HG02798 (cell line): Measurements from ENCODE around the gene TEKTIP1.
"Not testable (repeated sequence)": the region's sequence is repeated elsewhere in the genome, so short reads cannot be mapped to it uniquely, and the experiment has no call there.

ENCODE experiments used
- ATAC-seq: cut with Tn5 transposase; IDR thresholded peaks from one replicate; pipeline ENCODE4 v1.9.1; 2021; ENCODE audit warnings: mild to moderate bottlenecking; ENCODE audit not compliant: unreplicated experiment, poor library complexity

The TEKTIP1 gene

DNA sequence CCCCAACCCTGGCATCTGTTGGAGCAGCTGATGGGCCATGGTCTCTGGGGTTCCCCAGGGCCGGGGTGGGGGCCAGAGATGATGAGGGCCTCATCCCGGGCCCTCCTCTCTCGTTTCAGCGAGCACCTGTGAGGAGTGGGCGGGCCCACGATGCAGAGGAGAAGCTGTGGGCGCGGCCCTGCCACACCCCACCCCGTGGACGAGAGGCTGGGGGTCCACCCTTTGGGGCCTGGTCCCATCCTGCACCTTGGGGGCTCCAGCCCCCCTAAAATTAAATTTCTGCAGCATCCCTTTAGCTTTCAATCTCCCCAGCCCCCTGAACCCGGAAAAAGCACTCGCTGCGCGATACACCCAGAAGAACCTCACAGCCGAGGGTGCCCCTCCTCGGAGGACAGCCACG, 39.4 kb downstream of the TEKTIP1 start:
- ATAC-seq, result no peak

- no peak for ATAC-seq
Measured at GRCh38 chr19:3580156-3580934, 41.4 kb downstream of the TEKTIP1 start.

DNA sequence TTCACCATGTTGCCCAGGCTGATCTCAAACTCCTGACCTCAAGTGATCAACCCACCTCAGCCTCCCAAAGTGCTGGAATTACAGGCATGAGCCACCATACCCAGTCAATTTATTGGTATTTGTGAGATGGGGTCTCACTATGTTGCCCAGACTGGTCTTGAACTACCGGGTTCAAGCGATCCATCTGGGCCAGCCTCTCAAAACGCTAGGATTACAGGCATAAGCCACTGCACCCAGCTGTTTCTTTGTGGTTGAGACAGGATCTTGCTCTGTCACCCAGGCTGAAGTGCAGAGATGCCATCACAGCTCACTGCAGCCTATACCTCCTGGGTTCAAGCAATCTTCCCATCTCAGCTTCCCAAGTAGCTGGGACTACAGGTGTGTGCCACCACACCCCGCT, 42.8 kb downstream of the TEKTIP1 start:
- not testable (repeated sequence) for ATAC-seq

DNA sequence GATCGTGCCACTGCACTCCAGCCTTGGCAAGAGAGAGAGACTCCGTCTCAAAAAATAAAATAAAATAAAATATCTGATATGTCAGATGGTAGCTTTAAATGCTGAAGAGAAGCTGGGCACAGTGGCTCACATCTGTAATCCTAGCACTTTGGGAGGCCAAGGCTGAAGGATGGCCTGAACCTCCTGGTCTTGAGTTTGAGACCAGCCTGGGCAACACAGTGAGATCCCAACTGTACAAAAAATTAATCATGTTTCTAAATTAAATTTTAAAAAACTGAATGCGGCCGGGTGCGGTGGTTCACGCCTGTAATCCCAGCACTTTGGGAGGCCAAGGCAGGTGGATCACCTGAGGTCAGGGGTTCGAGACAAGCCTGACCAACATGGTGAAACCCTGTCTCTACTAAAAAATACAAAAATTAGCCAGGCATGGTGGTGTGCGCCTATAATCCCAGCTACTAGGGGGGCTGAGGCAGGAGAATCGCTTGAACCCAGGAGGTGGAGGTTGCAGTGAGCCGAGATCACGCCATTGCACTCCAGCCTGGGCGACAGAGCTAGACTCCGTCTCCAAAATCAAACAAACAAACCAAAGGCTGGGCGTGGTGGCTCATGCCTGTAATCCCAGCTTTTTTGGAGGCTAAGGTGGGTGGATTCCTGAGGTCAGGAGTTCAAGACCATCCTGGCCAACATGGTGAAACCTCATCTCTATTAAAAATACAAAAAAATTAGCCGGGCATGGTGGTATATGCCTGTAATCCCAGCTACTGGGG, 45.2 kb downstream of the TEKTIP1 start:
- ATAC-seq, result not testable (repeated sequence)

DNA sequence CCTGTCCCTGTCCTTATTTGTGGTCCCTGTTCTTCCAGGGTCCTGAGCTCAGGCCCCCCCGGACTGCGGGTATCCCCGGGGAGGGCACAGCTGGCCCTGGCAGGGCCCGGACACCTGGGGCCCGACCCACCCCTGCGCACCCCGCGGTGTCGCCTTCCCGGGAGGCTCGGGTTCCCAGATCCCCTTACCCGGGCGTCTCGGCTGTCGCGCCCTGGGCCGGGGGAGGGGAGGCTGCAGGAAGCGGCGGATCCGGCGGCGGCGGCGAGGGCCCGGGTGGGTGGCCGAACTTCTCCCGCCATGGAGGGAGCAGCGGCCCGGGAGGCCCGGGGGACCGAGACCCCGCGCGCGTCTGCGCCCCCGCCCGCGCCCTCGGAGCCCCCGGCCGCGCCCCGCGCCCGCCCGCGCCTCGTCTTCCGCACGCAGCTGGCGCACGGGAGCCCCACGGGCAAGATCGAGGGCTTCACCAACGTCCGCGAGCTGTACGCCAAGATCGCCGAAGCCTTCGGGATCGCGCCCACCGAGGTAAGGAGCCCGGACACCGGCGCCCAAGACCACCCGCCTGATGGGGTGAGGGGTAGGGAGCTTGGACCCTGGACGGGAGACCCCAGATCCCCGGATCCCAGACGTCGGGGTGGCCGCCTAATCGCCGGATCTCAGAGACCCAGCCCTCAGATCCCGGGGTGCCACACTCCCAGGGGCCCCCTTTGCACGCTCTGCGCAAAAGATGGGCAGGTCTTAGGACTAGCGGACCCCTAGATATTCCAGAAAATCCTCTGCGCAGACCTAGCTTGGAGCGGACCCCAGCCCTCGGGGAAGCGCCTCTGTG, 46.5 kb downstream of the TEKTIP1 start, which contains the start of gene GIPC3:
GIPC3 (plus strand) TSS at position 178 of the 826 bp plus-strand sequence; CDS start at position 298, 120 bp downstream.
- no peak for ATAC-seq

- no peak for ATAC-seq
Measured at GRCh38 chr19:3586127-3586626, 47.2 kb downstream of the TEKTIP1 start.

DNA sequence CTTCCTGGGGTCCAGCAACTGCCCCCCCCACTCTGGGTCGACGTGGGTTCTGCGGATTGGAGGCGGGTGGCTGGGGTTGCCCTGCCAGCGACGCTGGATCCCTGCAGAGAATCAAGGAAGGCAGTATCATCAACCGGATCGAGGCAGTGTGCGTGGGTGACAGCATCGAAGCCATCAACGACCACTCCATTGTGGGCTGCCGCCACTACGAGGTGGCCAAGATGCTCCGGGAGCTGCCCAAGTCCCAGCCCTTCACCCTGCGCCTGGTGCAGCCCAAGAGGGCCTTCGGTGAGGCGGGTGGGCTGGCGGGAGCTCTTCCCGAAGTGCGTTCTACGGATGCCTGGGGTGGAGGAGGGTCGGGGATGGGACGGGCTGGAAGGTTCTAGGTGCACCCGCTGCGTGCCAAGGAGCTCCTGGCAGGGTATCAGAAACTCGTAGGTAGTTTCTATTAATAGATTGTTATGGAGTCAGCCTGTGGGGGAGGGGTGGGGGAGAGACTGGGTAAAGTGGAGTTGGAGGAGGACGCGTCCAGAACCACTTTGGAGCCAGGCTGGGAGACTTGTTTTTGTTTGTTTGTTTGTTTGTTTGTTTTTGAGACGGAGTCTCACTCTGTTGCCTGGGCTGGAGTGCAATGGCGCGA, 47.9 kb downstream of the TEKTIP1 start:
- ATAC-seq, result no peak

DNA sequence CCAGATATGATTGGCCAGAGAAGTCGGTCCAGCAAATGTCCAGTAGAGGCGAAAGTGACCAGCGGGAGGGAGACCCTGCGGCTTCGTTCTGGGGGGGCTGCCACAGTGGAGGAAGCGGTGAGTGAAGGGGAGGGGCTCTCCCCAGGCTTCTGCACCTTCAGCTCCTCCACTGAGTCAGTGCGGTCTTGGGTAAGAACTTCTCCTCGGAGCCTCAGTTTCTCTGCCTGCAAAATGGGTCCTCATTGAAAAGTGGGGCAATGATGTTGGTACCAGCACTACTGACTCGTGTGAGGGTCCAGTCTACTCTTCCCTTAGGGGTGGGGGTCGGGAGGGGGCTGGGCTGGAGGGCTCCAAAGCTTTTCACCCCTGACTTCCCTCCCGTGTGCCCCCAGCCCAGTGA, 50.5 kb downstream of the TEKTIP1 start:
- no peak for ATAC-seq

DNA sequence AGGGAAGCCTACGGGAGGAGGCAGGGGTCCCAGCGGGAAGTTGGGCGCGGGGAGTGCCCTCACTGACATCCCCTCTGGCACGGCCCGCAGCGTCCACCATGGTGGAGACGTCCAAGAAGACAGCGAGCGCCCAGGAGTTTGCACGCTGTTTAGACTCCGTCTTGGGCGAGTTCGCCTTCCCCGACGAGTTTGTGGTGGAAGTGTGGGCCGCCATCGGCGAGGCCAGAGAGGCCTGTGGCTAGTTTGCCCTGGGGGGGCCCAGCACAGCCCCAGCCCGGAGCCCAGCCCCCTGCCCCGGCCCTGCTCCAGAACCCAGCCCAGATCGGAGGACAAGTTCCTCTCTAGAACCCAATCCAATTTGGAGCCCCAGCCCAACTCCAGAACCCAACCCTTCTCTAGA, 51.0 kb downstream of the TEKTIP1 start:
- ATAC-seq, result no peak

- ATAC-seq, result no peak
Measured at GRCh38 chr19:3590991-3591659, 52.2 kb downstream of the TEKTIP1 start.

- ATAC-seq, result no peak
Measured at GRCh38 chr19:3591876-3592613, 53.1 kb downstream of the TEKTIP1 start.

DNA sequence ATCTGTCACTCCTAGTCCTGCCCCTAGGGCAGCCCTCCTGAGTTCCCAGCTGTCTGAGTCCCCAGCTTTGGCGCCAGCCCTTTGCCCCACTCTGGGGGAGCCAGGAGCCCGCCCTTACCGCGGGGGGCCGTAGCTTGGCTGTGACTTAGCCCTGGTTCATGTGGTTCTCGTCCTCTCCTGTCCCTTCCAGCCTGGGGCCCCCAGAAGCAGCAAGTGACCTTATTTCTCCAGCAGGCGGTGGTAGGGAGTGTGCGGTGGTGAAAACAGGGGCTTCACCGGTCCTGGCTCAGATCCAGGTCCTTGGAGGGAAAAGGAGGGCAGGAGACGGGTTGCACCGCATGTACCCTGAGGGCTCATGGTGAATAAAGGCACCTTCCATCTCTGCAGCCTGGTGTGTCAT, 54.2 kb downstream of the TEKTIP1 start:
- ATAC-seq, result no peak
